Upper lobe of right lung (tissue), 1 donor: ENCODE data around the gene MED29. TPM values are rescaled to one million over a fixed set of nuclear protein-coding genes. Genes with fewer than 3 reads are reported as not detected.

Source experiments
- ATAC-seq: fragments of 200-7000 bp; cut with Tn5 transposase; one replicate; pipeline ENCODE4 v1.9.1; 2020; ENCODE audit warnings: mild to moderate bottlenecking, moderate library complexity
- DNase-seq: peaks from one replicate; pipeline ENCODE4 v3.0.0-alpha.2; 2020
- H3K27ac ChIP-seq: fragments of 200-600 bp; one replicate; pipeline ENCODE4 v1.8.0; 2022
- H3K27me3 ChIP-seq: fragments of 200-600 bp; one replicate; pipeline ENCODE4 v1.8.0; 2022; ENCODE audit warnings: mild to moderate bottlenecking
- H3K36me3 ChIP-seq: fragments of 200-600 bp; one replicate; pipeline ENCODE4 v1.8.0; 2022
- H3K4me1 ChIP-seq: fragments of 200-600 bp; one replicate; pipeline ENCODE4 v1.8.0; 2022
- H3K4me3 ChIP-seq: fragments of 200-600 bp; one replicate; pipeline ENCODE4 v1.8.0; 2022; ENCODE audit warnings: mild to moderate bottlenecking
- H3K9me3 ChIP-seq: fragments of 200-600 bp; one replicate; pipeline ENCODE4 v1.8.0; 2022
- CTCF ChIP-seq: fragments of 200-600 bp; IDR thresholded peaks from one replicate; pipeline ENCODE4 v1.8.0; 2022; ENCODE audit warnings: antibody characterized with exemption
- intact Hi-C: fragments of 100-400 bp; cut with DNase I; formaldehyde crosslinking; loops from one replicate; pipeline ENCODE4 v1.11.0; 2022
- total RNA-seq: library from RNA; stranded (reverse); fragmentation: NEBNext Ultra II Directional; extraction: Animal tissue kit (Norgen Biotek cat#: 25700); gene quantifications from one replicate; pipeline ENCODE4 v1.2.1, GENCODE V29; 2021
- donor health status: DM: no; HTN: yes; CAD: no; lungs with severe emphysema.

The MED29 gene
- total RNA-seq, 1 donor from 2014 or later, result 28.8 TPM

GRCh38 chr19:39401070-39401548, 9.9 kb downstream of the MED29 start:
- no peak overlapping the region for H3K4me3 ChIP-seq
- no peak for TF ChIP-seq CTCF
- H3K4me1 ChIP-seq, result peaks cover 57% of the 10 kb centered on the region
- no peaks in the 10 kb centered on the region for H3K27me3 ChIP-seq
- no peaks in the 10 kb centered on the region for H3K9me3 ChIP-seq
- no peak for DNase-seq
- intact Hi-C loops, result no loop called here
- ATAC-seq, result no peak
- peak overlapping the region; percentile 99 for H3K27ac ChIP-seq
- H3K36me3 ChIP-seq, result peaks cover 5% of the 10 kb centered on the region

- H3K4me1 ChIP-seq, result peaks cover 57% of the 10 kb centered on the region
- H3K9me3 ChIP-seq, result no peaks in the 10 kb centered on the region
- DNase-seq, result peak; percentile 79
- peak overlapping the region; percentile 99 for H3K27ac ChIP-seq
- TF ChIP-seq CTCF, result no peak
- intact Hi-C loops, result no loop called here
- no peaks in the 10 kb centered on the region for H3K27me3 ChIP-seq
- peak overlapping the region; percentile 48 for H3K4me3 ChIP-seq
- ATAC-seq, result peak; percentile 0
- H3K36me3 ChIP-seq, result peaks cover 5% of the 10 kb centered on the region
These were observed 10.6 kb downstream of the MED29 start for GRCh38 chr19:39401549-39402345.

GRCh38 chr19:39402346-39403300, 11.4 kb downstream of the MED29 start:
- peaks cover 54% of the 10 kb centered on the region for H3K4me1 ChIP-seq

GRCh38 chr19:39403331-39404312, 12.4 kb downstream of the MED29 start:
- Histone ChIP-seq H3K27me3 (no peaks in the 10 kb centered on the region), H3K4me1 (peaks cover 45% of the 10 kb centered on the region), H3K9me3 (no peaks in the 10 kb centered on the region), H3K4me3 (peak overlapping the region; percentile 48), H3K27ac (peak overlapping the region; percentile 99), H3K36me3 (peaks cover 12% of the 10 kb centered on the region)
- no peak for TF ChIP-seq CTCF
- DNase-seq (peak; percentile 99), ATAC-seq (peak; percentile 65)
- intact Hi-C loops, result no loop called here

More at GRCh38 chr19:39402346-39403300, 11.4 kb downstream of the MED29 start:
- H3K9me3 ChIP-seq, result no peaks in the 10 kb centered on the region
- intact Hi-C loops, result no loop called here
- no peak for TF ChIP-seq CTCF
- DNase-seq (peak; percentile 97), ATAC-seq (peak; percentile 51)
- no peaks in the 10 kb centered on the region for H3K27me3 ChIP-seq
- peaks cover 2% of the 10 kb centered on the region for H3K36me3 ChIP-seq
- H3K4me3 ChIP-seq, result peak overlapping the region; percentile 48
- H3K27ac ChIP-seq, result peak overlapping the region; percentile 99
